ENCODE results near the gene PRKCA. TPM values are rescaled to one million over a fixed set of nuclear protein-coding genes. Genes with fewer than 3 reads are reported as not detected.

The PRKCA gene
- total and polyA plus RNA-seq, 2 experiments from 2014 or later = 6.4 to 35.4 TPM

DNA sequence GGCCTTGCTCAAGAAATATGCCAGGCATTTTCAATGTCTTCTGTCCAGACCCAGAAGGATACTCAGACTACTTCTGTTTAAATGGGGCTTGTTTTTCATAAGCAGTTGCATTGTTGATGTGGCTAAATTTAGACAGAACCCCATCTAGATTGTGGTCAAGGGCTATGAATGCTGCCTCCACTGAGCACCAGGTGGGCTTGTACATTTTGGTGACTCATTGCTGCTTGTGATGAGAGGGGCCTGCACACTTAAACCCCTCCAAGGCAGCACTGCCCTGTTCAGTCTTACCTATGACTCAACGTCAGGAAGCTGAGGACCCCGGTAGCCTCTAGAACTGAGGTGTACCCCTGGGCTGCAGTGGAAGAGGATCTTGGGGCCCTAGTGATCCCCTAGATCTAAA is 144.0 kb downstream of the PRKCA start (continued):
- TF ChIP-seq REST (IDR thresholded peaks at IDR 0.05; ENCODE audit: unreplicated experiment) = no peak

DNA sequence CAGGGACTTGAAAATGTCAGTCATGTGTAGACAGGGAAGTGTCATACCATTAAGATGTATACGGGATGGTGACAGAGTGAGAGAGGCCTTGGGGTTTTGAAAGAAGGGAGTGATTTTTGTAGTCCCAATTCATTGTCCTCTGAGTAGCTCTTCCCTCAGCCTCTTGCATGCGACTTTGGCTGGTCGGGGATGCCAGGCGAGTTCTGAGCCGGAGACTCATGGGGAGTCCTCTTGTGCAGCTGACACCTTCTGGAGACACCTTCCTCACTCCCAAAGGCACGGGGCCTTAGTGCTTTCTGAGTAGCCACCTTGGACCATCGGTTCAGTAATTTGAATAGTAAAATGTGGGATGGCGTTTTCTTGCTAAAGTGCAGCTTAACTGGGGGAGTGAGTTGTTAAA is 144.7 kb downstream of the PRKCA start:
- no peak overlapping the region for H3K27ac Mint-ChIP-seq
- H3K4me1 ChIP-seq (ENCODE audit: insufficient read depth) = peaks cover 31% of the 10 kb centered on the region
- peaks cover 7% of the 10 kb centered on the region for H3K27me3 Mint-ChIP-seq (ENCODE audit: insufficient read depth, low read depth, poor library complexity)
- no peaks in the 10 kb centered on the region for H4K20me1 ChIP-seq (replicated peaks; ENCODE audit: insufficient read depth)
- H3F3A ChIP-seq (replicated peaks; ENCODE audit: low read depth) = no peaks in the 10 kb centered on the region
- H3K4me3 ChIP-seq = no peak overlapping the region
- no peaks in the 10 kb centered on the region for H3K36me3 ChIP-seq (ENCODE audit: insufficient read depth)
- no peak overlapping the region for H2AFZ ChIP-seq
- H3K4me2 ChIP-seq = no peak overlapping the region; the same call in 1 of the 2 replicates
- TF ChIP-seq REST (IDR thresholded peaks at IDR 0.05; ENCODE audit: unreplicated experiment) (no peak), ZNF331 (CRISPR knock-in tag; IDR thresholded peaks at IDR 0.05; ENCODE audit: low read depth) (no peak)
- H3K4me3 Mint-ChIP-seq = no peak overlapping the region
- H3K9me2 ChIP-seq (ENCODE audit: insufficient read depth) = peaks cover 6% of the 10 kb centered on the region; the same call in 1 of the 2 replicates
- DNase-seq (ENCODE audit: low spot score) (no peak), ATAC-seq (no peak)
- H3K9me3 Mint-ChIP-seq = no peaks in the 10 kb centered on the region
- H3K27ac ChIP-seq (ENCODE audit: low read depth) = no peak overlapping the region
- H3K4me1 Mint-ChIP-seq = peaks cover 46% of the 10 kb centered on the region
- H3K27me3 ChIP-seq (ENCODE audit: insufficient read depth) = no peaks in the 10 kb centered on the region
- no peaks in the 10 kb centered on the region; the same call in 1 of the 2 replicates for H3K79me2 ChIP-seq (replicated peaks; ENCODE audit: insufficient read depth)
- H3K36me3 Mint-ChIP-seq (ENCODE audit: low read depth) = no peaks in the 10 kb centered on the region

GRCh38 chr17:66448026-66448639 is 145.7 kb downstream of the PRKCA start:
- Histone ChIP-seq H4K20me1 (replicated peaks; ENCODE audit: insufficient read depth) (no peaks in the 10 kb centered on the region), H3K4me3 (no peak overlapping the region), H3K27me3 (ENCODE audit: insufficient read depth) (no peaks in the 10 kb centered on the region), H3K4me2 (no peak overlapping the region), H2AFZ (no peak overlapping the region), H3K9me2 (ENCODE audit: insufficient read depth) (peaks cover 6% of the 10 kb centered on the region; the same call in 1 of the 2 replicates), H3K36me3 (ENCODE audit: insufficient read depth) (no peaks in the 10 kb centered on the region), H3K79me2 (replicated peaks; ENCODE audit: insufficient read depth) (no peaks in the 10 kb centered on the region; the same call in 1 of the 2 replicates), H3K27ac (ENCODE audit: low read depth) (no peak overlapping the region), H3F3A (replicated peaks; ENCODE audit: low read depth) (no peaks in the 10 kb centered on the region), H3K4me1 (ENCODE audit: insufficient read depth) (peaks cover 31% of the 10 kb centered on the region)
- no peaks in the 10 kb centered on the region for H3K9me3 Mint-ChIP-seq
- H3K27ac Mint-ChIP-seq = no peak overlapping the region
- H3K36me3 Mint-ChIP-seq (ENCODE audit: low read depth) = no peaks in the 10 kb centered on the region
- H3K4me3 Mint-ChIP-seq = no peak overlapping the region
- H3K4me1 Mint-ChIP-seq = peaks cover 48% of the 10 kb centered on the region
- no peak for ATAC-seq
- H3K27me3 Mint-ChIP-seq (ENCODE audit: insufficient read depth, low read depth, poor library complexity) = peaks cover 7% of the 10 kb centered on the region
- DNase-seq (ENCODE audit: low spot score) = no peak
- TF ChIP-seq REST (IDR thresholded peaks at IDR 0.05; ENCODE audit: unreplicated experiment) (no peak), STAT1 (IDR thresholded peaks at IDR 0.05; ENCODE audit: unreplicated experiment) (no peak), NANOG (IDR thresholded peaks at IDR 0.05; ENCODE audit: borderline replicate concordance) (no peak), JUNB (IDR thresholded peaks at IDR 0.05; ENCODE audit: unreplicated experiment) (no peak)
- TF ChIP-seq, protein P1, sequence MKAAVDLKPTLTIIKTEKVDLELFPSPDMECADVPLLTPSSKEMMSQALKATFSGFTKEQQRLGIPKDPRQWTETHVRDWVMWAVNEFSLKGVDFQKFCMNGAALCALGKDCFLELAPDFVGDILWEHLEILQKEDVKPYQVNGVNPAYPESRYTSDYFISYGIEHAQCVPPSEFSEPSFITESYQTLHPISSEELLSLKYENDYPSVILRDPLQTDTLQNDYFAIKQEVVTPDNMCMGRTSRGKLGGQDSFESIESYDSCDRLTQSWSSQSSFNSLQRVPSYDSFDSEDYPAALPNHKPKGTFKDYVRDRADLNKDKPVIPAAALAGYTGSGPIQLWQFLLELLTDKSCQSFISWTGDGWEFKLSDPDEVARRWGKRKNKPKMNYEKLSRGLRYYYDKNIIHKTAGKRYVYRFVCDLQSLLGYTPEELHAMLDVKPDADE (IDR thresholded peaks at IDR 0.05) = no peak
